ENCODE measurements around the gene LRRC59. TPM values are rescaled to one million over a fixed set of nuclear protein-coding genes. Genes with fewer than 3 reads are reported as not detected.

The LRRC59 gene
- total and polyA plus RNA-seq, 2 of the 13 experiments (the other 11 are each of a cell fraction or from before 2014, with no cell fraction given): 87.3 to 222 TPM

DNA sequence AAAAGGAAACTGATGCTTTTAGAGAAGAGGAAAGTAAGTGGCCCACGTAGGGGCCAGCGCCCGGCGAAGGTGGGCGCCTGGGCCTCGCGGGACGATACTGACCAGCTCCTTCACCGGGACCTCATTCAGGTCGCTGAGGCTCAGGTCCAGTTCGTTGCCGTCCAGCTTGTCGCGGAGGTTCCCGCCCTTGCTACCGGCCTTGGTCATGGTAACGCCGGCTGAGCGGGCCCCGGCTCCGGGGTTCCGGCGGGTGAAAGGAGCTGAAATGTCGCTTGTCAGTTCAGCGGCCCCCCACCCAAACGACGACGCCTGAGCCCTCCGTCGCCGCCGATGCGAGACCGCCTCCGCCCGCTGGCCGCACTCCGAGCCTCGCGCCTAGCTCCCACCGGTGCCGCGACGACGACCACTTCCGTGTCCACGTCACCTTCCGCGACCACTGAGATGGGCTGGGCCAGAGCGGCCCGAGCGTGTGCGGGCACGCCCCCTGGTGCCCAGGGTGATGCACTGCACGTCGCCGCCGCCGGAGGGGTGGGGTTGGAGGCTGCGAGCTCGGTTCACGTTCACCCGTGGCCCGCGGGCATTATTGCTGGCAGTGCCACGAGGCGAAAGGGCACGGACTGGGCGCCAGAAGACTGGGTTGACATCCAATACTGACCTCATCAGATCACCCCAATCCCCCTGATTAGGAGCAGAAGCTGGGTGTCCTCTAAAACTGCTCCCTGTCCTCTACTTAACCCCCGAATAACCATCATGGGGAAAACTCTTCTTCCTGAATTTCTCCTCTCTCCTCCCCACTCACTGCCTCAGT is at the start of gene LRRC59 (continued):
- TF ChIP-seq PRDM10 (CRISPR knock-in tag; IDR thresholded peaks at IDR 0.05; ENCODE audit: low read depth): peak; percentile 85
- peak; percentile 99 for TF ChIP-seq ZZZ3 (CRISPR knock-in tag; IDR thresholded peaks at IDR 0.05; ENCODE audit: borderline replicate concordance)
- TF ChIP-seq ZNF703 (CRISPR knock-in tag; IDR thresholded peaks at IDR 0.05; ENCODE audit: borderline replicate concordance): peak; percentile 75; the same call in 1 of the 2 replicates
- peak; percentile 96 for TF ChIP-seq UBTF (CRISPR knock-in tag; IDR thresholded peaks at IDR 0.05)
- peak; percentile 97 for TF ChIP-seq TBX2 (CRISPR knock-in tag; IDR thresholded peaks at IDR 0.05; ENCODE audit: borderline replicate concordance)
- no peak for TF ChIP-seq ZFP62 (CRISPR knock-in tag; IDR thresholded peaks at IDR 0.05)
- TF ChIP-seq ATF1 (CRISPR knock-in tag; IDR thresholded peaks at IDR 0.05): peak; percentile 94
- peak; percentile 77; the same call in 1 of the 2 replicates for TF ChIP-seq NCOA2 (CRISPR knock-in tag; IDR thresholded peaks at IDR 0.05)
- TF ChIP-seq MTF1 (CRISPR knock-in tag; IDR thresholded peaks at IDR 0.05): no peak; the same call in 1 of the 2 replicates
- TF ChIP-seq ATF4 (CRISPR knock-in tag; IDR thresholded peaks at IDR 0.05): peak in 1 of 2 experiments; percentile 89; a peak in 2 of 4 replicates
- TF ChIP-seq, protein P1, sequence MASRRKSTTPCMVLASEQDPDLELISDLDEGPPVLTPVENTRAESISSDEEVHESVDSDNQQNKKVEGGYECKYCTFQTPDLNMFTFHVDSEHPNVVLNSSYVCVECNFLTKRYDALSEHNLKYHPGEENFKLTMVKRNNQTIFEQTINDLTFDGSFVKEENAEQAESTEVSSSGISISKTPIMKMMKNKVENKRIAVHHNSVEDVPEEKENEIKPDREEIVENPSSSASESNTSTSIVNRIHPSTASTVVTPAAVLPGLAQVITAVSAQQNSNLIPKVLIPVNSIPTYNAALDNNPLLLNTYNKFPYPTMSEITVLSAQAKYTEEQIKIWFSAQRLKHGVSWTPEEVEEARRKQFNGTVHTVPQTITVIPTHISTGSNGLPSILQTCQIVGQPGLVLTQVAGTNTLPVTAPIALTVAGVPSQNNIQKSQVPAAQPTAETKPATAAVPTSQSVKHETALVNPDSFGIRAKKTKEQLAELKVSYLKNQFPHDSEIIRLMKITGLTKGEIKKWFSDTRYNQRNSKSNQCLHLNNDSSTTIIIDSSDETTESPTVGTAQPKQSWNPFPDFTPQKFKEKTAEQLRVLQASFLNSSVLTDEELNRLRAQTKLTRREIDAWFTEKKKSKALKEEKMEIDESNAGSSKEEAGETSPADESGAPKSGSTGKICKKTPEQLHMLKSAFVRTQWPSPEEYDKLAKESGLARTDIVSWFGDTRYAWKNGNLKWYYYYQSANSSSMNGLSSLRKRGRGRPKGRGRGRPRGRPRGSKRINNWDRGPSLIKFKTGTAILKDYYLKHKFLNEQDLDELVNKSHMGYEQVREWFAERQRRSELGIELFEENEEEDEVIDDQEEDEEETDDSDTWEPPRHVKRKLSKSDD (CRISPR knock-in tag; IDR thresholded peaks at IDR 0.05; ENCODE audit: low read depth): peak; percentile 99
- no peak for TF ChIP-seq ZSCAN22 (CRISPR knock-in tag; IDR thresholded peaks at IDR 0.05)
- no peak for TF ChIP-seq TCF7L2 (IDR thresholded peaks at IDR 0.05; ENCODE audit: low read depth, low read length)
- peak; percentile 91 for TF ChIP-seq PHF5A (CRISPR knock-in tag; IDR thresholded peaks at IDR 0.05; ENCODE audit: low read depth, unreplicated experiment)
- peak; percentile 100 for TF ChIP-seq REPIN1 (CRISPR knock-in tag; IDR thresholded peaks at IDR 0.05; ENCODE audit: borderline replicate concordance, low read depth)
- no peak for TF ChIP-seq ZFP36L2 (CRISPR knock-in tag; IDR thresholded peaks at IDR 0.05)
- TF ChIP-seq, protein P2, sequence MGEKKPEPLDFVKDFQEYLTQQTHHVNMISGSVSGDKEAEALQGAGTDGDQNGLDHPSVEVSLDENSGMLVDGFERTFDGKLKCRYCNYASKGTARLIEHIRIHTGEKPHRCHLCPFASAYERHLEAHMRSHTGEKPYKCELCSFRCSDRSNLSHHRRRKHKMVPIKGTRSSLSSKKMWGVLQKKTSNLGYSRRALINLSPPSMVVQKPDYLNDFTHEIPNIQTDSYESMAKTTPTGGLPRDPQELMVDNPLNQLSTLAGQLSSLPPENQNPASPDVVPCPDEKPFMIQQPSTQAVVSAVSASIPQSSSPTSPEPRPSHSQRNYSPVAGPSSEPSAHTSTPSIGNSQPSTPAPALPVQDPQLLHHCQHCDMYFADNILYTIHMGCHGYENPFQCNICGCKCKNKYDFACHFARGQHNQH (CRISPR knock-in tag; IDR thresholded peaks at IDR 0.05): peak; percentile 97

Measured in HepG2 (cell line).